Sigmoid colon (tissue), 4 donors: ENCODE measurements around the gene PLEKHG4B.

ENCODE experiments used
- CTCF ChIP-seq, 4 experiments: fragments of 450-650 bp in 3 of 4; fragments of 200-600 bp in 1 of 4; IDR thresholded peaks; one replicate each; pipeline ENCODE4 v1.5.1; 2016 to 2019; ENCODE audit warnings: antibody characterized with exemption in 4 of 4, mild to moderate bottlenecking in 3 of 4, moderate library complexity in 2 of 4
- POLR2A ChIP-seq, 2 donors: fragments of 450-650 bp; IDR thresholded peaks; one replicate each; pipeline ENCODE4 v1.6.1; 2016; ENCODE audit warnings: antibody characterized with exemption in 2 of 2, mild to moderate bottlenecking in 2 of 2, moderate library complexity in 2 of 2
- POLR2AphosphoS5 ChIP-seq, 4 donors: sonication (generic); formaldehyde crosslinking; IDR thresholded peaks; one replicate each; pipeline ENCODE4 v1.6.1; 2017; ENCODE audit warnings: antibody characterized with exemption in 4 of 4

GRCh38 chr5:219460-219863 is 127.5 kb downstream of the PLEKHG4B start:
- TF ChIP-seq CTCF (IDR thresholded peaks at IDR 0.05) (no peak), POLR2AphosphoS5 (IDR thresholded peaks at IDR 0.05) (no peak), POLR2A (IDR thresholded peaks at IDR 0.05) (no peak)
